HG02981 (cell line): ENCODE measurements around the gene HSPE1.
"Not testable (repeated sequence)": the region's sequence is repeated elsewhere in the genome, so short reads cannot be mapped to it uniquely, and the experiment has no call there.

Experiments
- ATAC-seq: cut with Tn5 transposase; IDR thresholded peaks from one replicate; pipeline ENCODE4 v1.9.1; 2021; ENCODE audit warnings: mild to moderate bottlenecking, moderate library complexity; ENCODE audit not compliant: unreplicated experiment

Gene HSPE1

GRCh38 chr2:197498235-197498936, 1.8 kb upstream of the HSPE1 start:
- no peak for ATAC-seq

GRCh38 chr2:197498937-197499593, 1.1 kb upstream of the HSPE1 start:
- ATAC-seq: peak; percentile 27

GRCh38 chr2:197500503-197501131, 438 bp downstream of the HSPE1 start:
- no peak for ATAC-seq

GRCh38 chr2:197502201-197502600, 2.0 kb downstream of the HSPE1 start:
- ATAC-seq: no peak

- no peak for ATAC-seq
Observed at GRCh38 chr2:197502685-197503084, 2.5 kb downstream of the HSPE1 start.

GRCh38 chr2:197504000-197504399, 3.8 kb downstream of the HSPE1 start:
- ATAC-seq: no peak

GRCh38 chr2:197504512-197504911, 4.3 kb downstream of the HSPE1 start:
- ATAC-seq: no peak

- no peak for ATAC-seq
Observed at GRCh38 chr2:197506658-197507057, 6.5 kb downstream of the HSPE1 start.

GRCh38 chr2:197513915-197514314, 13.7 kb downstream of the HSPE1 start:
- no peak for ATAC-seq

- no peak for ATAC-seq
Observed at GRCh38 chr2:197514754-197515153, 14.6 kb downstream of the HSPE1 start.

GRCh38 chr2:197515315-197515738, 15.1 kb downstream of the HSPE1 start:
- peak; percentile 3 for ATAC-seq

GRCh38 chr2:197515739-197516392, 15.7 kb downstream of the HSPE1 start, which contains the start of gene MOB4:
TSS of gene MOB4 (plus strand) at chr2:197516066. CDS start at chr2:197516087, 21 bp downstream.
- ATAC-seq: peak; percentile 96

GRCh38 chr2:197516393-197516761, 16.2 kb downstream of the HSPE1 start:
- ATAC-seq: peak; percentile 5

- no peak for ATAC-seq
Observed at GRCh38 chr2:197517150-197517549, 17.0 kb downstream of the HSPE1 start.

- no peak for ATAC-seq
Observed at GRCh38 chr2:197538412-197538811, 38.2 kb downstream of the HSPE1 start.

- no peak for ATAC-seq
Observed at GRCh38 chr2:197539734-197540133, 39.6 kb downstream of the HSPE1 start.

- ATAC-seq: no peak
Observed at GRCh38 chr2:197543206-197543605, 43.0 kb downstream of the HSPE1 start.

GRCh38 chr2:197547163-197547900, 47.2 kb downstream of the HSPE1 start:
- no peak for ATAC-seq

GRCh38 chr2:197548582-197548981, 48.4 kb downstream of the HSPE1 start:
- no peak for ATAC-seq

GRCh38 chr2:197551260-197551659, 51.1 kb downstream of the HSPE1 start:
- ATAC-seq: not testable (repeated sequence)
